ENCODE measurements around the gene SLITRK1.

Gene SLITRK1

DNA sequence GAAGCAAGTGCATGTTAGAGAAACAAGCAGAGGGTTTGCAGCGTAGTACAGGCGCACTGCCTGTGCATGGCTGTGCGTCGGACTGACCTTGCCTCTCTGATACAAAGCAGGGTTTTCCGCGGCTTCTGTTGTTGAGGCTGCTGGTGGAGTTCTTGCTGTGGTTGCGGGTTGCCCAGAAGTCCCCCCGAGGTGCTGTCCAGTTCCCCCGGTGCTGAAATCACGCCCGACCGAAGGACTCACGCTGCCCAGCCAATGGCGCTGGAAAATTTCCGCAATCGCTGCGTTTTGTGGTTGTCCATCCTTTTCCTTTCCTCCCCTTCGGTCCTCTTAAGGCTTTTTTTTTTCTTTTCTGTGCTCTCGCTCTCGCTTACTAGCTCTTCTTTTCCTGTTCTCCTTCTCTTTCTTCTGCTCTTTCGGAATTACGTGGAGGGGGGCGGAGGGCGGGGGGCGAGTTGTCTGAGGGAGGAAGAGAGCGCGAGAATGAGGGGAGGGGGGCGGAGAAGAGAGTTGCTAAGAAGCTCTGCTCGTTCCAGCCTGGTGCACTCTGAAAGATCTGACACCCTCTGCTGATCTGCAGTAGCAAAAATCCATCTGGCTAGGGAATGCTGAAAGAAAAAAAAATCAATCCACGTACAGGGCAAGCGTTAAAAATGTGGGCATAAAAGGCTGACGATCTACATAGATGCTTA lies at the start of gene SLITRK1:
Gene SLITRK1 (minus strand): TSS at position 558 of the 689 bp plus-strand sequence. CDS start 967 bp downstream, outside the sequence.
- peak; percentile 31 for DNase-seq

GRCh38 chr13:83929157-83929556 lies 46.9 kb upstream of the SLITRK1 start:
- DNase-seq, result no peak

DNA sequence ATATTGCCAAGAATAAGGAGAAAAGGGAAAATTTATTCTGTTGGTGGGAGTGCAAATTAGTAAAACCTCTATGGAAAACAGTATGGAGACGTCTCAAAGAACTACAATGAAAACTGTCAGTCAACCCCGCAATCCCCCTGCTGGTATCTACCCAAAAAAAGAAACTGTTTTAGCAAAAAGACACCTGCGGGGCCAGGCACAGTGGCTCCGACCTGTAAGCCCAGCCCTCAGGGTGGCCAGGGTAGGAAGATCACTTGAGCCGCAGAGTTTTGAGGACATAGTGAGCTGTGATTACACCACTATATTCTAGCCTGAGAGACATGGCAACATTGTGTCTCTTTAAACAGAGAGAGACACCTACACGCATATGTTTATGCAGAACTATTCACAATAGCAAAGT lies 37.5 kb upstream of the SLITRK1 start:
- DNase-seq, result no peak

GRCh38 chr13:83914368-83914767 lies 32.1 kb upstream of the SLITRK1 start:
- DNase-seq, result no peak

- DNase-seq, result no peak
Measured at GRCh38 chr13:83907196-83907989, 25.1 kb upstream of the SLITRK1 start.

GRCh38 chr13:83906240-83906820 lies 24.1 kb upstream of the SLITRK1 start:
- DNase-seq, result no peak

DNA sequence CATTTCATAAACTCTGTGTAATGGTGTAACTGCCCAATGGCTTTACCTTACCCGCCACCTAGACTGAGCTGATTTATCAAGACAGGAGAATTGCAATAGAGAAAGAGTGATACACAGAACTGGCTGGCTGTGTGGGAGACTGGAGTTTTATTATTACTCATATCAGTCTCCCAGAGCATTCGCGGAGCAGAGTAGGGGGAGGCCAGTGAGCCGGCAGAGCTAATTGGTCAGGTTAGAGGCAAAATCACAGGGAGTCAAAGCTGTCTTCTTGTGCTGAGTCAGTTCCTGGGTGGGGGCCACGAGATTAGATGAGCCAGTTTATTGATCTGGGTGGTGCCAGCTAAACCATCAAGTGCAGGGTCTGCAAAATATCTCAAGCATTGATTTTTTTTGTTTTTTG lies 23.4 kb upstream of the SLITRK1 start:
- DNase-seq, result no peak

DNA sequence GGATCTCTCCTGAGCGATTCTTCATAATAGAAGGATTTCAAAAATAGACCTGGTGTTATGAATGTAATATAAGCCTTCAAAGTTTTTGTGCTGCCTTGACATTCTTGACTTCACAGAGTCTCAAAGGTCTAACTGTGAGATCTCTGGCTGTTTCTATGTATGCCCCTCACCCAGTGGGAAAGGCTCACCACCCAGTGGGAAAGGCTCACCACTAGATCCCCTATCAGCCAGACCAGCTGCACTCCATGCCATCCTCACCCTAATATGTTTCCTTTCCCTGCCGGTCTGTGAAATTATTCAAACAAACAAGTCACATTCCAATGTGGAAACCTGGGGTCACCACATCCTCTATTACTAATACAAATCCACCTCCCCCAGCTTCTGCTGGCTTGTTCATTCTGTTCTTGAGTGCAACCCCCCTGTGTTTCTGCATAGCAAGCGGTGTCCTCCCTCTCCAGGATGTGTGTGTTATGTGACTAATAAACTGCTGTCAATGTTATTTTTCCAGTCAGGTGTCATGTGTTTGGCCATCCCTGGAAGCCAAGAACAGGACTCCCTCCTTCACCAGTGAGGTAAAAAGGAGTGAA lies 13.8 kb upstream of the SLITRK1 start:
- no peak for DNase-seq

DNA sequence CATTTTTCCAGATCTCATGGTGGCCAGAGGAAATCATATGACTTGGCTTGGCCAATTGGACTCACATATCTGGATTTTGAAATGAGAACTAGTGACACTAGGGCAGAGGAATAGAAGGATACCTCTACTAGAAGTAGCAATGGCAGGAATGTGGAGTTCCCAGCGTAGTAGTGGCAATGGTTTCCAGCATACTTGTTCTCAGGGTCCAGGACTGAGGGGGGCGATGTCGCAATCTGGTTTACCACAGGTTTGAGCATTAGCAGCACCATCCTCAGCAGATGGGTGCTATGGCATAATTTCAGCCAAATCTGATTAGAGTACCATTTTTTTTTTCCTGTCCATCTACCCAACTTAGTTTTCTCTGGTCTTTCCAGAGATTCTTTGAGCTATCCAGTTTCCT lies 8.1 kb upstream of the SLITRK1 start:
- DNase-seq, result no peak

DNA sequence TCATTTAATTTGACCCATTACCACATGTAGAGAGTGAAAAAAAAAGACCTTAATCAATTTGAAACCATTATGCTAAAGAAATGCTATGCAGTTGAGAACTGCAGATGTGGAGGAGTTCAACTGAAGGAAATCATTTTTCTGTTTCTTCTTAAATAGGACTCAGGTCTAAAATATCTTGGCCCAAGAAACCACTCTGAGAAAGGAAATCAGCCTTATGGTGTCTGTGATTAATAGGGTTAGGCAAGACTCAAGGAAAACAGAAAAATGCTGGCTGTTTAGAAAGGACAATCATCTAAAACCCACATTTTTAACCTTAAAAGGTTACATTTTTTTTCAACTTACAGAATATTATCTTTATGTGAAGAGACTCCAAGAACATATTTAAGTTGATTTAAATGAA lies 1.9 kb upstream of the SLITRK1 start:
- DNase-seq, result no peak

DNA sequence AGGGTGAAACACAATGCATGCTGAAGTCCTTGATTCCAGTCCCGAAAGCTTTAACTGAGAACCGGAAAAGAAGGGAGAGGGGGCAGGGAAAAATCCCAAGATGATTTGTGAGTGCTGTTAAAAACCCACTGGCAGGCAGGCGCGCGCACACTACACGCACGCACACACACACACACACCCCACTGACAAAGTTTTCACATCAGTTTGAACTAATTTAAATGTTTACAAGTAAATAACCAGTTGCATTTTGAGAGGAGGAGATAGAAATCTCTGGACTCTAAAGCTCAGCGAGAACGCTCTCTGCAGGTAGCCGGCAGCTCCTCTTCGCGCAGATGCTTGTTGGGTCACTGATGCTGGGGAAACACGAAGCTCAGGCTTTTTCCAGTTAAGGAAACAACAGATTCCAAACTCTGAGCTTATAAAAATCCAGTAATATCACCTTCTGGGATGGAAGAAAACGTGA lies 818 bp upstream of the SLITRK1 start:
- no peak for DNase-seq

DNA sequence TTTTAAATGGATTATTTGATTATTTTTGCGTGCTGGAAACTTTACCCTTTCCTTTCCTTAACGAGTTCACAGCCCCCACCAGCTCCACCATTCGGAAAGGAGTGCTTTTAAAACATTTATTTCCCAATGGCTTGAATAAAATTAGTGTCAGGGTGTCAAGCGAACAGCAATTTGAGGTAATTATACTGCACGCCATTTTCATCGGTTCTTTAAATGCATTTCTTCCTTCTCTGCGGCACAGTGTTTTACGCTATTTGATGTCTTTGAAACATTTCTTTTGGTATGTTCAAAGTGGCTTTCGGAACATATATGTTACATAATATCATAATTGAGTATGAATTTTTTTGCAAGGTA lies 309 bp upstream of the SLITRK1 start:
- no peak for DNase-seq

DNA sequence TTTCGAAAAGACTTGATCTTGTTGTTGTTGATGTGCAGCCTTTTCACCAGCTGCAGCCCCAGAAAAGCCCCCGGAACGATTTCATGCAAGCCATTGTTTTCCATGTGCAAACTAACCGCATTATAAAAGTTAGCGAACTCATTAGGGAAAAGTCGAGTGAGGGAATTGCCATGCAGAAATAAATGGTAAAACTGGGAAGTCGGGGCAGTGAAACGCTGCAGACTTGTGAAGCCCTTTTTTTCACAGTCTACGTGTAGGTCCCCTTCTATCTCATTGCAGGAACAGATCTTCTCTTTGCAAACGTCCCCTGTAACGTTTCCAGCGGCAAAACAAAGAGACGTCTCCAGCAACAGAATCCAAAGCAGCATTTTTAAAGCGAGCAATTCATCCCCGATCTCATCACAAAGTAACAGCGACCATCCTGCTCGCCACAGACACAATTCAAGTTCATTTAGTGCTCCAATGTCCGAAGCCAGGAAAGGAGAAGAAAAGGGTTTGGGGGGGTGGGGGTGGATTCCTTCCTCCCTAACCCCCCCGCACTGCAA lies 1.1 kb downstream of the SLITRK1 start:
- no peak for DNase-seq

DNA sequence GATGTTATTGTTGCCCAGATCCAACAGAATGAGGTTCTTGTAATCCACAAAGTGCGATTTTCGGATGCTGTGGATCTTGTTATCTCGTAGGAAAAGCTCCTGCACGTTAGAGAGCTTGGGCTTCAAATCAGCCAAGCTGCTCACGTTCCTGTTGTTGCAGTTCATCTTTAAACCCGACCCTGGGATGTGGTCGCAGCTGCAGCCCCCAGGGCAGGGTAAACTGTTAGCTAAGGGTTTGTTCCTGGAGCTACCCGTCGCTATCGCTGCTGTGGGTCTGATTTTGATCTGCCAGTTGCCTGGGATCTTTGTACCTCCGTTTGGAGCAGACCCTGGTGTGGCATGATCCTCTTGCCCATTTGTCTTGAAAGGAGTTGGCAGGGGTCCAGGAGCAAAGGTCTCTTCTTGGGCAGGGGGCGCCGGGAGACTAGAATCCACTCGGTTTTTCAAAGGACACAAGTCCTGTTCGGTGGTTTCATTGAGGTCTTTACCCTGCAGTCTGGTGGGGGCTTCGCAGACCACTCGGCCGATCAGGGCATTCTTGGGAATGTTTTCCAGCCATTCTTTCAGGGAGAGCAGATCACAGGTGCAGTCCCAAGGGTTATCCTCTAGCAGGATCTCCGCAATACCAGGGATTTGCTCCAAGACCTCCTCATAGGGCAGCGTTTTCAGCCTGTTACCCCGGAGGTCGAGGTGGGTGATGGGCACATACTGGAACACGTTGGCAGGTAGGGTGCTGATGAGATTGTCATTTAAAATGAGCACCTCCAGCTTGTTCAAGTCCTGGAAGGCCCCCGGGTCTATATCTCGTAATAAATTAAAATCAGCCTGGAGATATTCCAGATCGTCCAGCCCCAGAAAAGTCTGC lies 1.8 kb downstream of the SLITRK1 start:
- DNase-seq, result no peak

DNA sequence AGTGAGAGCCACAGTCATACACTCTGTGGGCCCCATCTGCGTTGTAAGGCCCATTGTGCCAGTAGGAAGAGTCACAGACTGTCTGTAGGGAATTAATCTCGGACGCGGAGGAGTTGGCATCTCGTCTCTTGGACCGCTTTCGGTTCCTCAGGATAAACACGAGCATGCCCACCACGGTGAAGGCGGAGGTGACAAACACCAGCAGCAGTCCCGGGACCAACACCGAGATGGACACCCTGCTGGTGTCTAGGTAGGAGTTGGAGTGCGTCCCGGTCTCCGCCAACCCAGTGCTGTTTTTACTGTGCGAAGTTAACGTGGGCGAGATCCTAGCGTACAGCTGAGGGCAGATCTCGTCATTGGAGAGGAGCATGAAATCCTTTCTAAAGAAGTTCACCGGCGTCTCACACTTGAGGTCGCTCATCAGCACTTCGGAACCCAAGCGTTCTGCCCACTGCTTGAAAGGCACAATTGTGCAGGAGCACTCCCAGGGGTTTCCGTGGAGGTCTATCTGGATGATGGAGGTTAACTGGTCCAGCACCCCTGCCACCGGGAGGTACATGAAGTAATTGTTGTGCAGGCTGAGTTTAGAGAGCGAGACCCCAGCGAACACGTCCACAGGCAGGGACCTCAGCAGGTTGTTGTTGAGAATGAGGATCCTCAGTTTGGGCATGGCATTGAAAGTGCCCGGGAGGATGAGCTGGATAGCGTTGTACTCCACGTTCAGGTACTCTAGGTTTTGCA lies 2.7 kb downstream of the SLITRK1 start:
- DNase-seq, result no peak

DNA sequence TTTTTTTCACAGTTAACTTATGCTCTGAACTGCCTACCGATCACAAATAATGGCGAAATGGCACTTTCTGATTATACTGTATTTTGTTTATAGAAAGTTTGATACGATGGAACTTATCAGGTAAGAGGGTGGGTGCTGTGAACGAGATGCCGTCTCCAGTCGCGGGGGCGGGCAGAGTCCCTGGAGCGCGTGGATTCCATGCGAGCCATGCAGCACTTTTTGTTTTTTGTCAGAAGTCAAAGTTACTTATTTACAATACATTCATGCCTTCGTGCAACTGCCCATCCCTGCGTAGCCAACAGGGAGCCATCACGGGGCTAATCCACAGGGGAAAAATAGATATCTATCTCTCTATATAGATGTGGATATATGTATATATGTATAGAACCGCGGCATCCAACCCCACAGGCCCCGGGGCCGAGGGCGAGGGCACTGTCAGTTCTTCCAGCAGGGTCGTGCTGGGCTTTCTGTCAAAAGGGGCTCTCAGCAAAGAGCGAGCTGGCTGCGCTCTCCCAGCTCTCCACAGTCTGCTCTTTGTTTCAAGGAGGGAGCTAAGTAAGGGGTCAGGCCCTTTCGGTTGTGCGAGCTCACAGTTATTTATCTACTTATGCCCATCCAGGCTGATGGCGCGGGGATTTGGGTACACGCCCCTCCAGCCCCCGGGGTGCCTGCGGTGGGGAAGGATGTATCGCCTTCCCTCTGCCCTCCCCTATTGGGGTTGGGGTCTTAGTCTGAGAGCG lies 3.4 kb downstream of the SLITRK1 start:
- no peak for DNase-seq

- no peak for DNase-seq
Measured at GRCh38 chr13:83877651-83878355, 4.5 kb downstream of the SLITRK1 start.

DNA sequence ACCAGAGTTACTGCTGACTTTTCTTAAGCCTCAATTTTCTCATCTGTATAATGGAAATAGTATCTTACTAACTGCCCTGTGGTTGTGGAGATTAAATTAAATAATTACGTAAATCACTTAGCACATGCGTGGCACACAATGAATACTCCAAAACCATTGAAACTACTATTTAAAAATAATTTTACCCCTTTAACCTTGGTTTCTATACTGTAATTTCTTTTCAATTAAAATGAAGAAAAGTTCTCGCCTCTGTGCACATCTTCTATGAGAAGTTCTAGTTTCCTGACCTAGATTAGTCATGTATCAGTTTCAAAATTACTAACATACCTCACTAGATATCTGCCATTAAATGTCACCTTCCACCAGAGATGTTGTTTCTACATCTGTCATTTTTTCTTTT lies 5.7 kb downstream of the SLITRK1 start:
- no peak for DNase-seq

DNA sequence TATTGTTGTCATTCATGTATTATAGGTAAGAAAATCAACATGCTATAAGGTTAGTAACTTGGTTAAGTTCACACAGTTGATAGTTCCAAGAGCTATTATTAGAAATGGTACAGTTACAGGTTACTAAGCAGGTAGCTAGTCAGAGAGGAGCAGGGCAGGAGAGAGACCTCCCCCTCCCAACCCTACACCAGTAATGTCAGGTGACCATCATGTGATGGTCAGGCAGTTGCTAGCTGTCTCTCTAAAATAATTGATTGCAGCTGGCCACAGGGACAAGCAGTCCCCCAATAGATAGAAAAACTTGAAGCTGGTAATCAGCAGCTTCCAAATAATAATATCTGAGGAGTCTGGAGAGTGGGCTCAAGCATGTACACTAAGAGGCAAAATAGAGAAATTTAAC lies 14.6 kb downstream of the SLITRK1 start:
- DNase-seq, result no peak

Measured in KG1 (cell line).